H1 (cell line): ENCODE results near the gene PTEN. TPM values are rescaled to one million over a fixed set of nuclear protein-coding genes. Genes with fewer than 3 reads are reported as not detected.

Experiments
- RFX5 ChIP-seq: IDR thresholded peaks from 2 replicates; pipeline ENCODE4 v1.6.1; 2011; ENCODE audit warnings: low read depth, low read length, improper control_type of control experiment, borderline replicate concordance
- polyA plus RNA-seq, 7 experiments: library from polyadenylated mRNA; depleted of rRNA in 3 of 7; stranded (reverse) in 5 of 7; unstranded in 2 of 7; fragments of >200 nt in 5 of 7; fragments of 200-250 nt in 2 of 7; gene quantifications; 1 replicate in 5 of 7; 2 replicates in 1 of 7; 4 replicates in 1 of 7; pipeline versions ENCODE4 v1.2.1 to v1.2.3, GENCODE V29; 2011 to 2013; ENCODE audit warnings: missing spikeins in 2 of 7, mixed read lengths in 2 of 7
- total RNA-seq: library from RNA; stranded (reverse); fragmentation: NEBNext Ultra II Directional; extraction: Animal tissue kit (Norgen Biotek cat#: 25700); gene quantifications from 2 replicates; pipeline ENCODE4 v1.2.1, GENCODE V29; 2021

PTEN gene
- total and polyA plus RNA-seq, 2 of the 8 experiments (the other 6 are each of a cell fraction or from before 2014, with no cell fraction given): 6.3 to 48.7 TPM

GRCh38 chr10:87974130-87974529 is 110.7 kb downstream of the PTEN start (continued):
- no peak for TF ChIP-seq RFX5
